Activated naive CD4-positive, alpha-beta T cell treated with anti-CD3 and anti-CD28 coated beads, Interleukin-2, amount 50 U/mL, for 72 hours (primary cell): ENCODE measurements around the gene RFLNA. TPM values are rescaled to one million over a fixed set of nuclear protein-coding genes. Genes with fewer than 3 reads are reported as not detected.
"Not testable (repeated sequence)": the region's sequence is repeated elsewhere in the genome, so short reads cannot be mapped to it uniquely, and the experiment has no call there.

Source experiments
- ATAC-seq, 2 donors: fragments of 150-1000 bp; cut with Tn5 transposase; 2 replicates each; pipeline ENCODE4 v1.10.0; 2021; ENCODE audit warnings: mild to moderate bottlenecking in 2 of 2, moderate library complexity in 2 of 2
- DNase-seq, 2 donors: peaks; one replicate each; pipeline ENCODE4 v3.0.0; 2021 to 2022; ENCODE audit warnings: low spot score in 2 of 2
- H3K27ac Mint-ChIP-seq, 2 donors: one replicate each; pipeline ENCODE4 v1.8.0; 2022; ENCODE audit warnings: mild to moderate bottlenecking in 2 of 2, mixed read lengths in 2 of 2
- H3K36me3 Mint-ChIP-seq, 2 donors: one replicate each; pipeline ENCODE4 v1.8.0; 2022; ENCODE audit warnings: mixed read lengths in 2 of 2
- H3K9me3 Mint-ChIP-seq, 2 donors: one replicate each; pipeline ENCODE4 v1.8.0; 2022; ENCODE audit warnings: mixed read lengths in 2 of 2
- total RNA-seq, 2 donors: library from RNA; stranded (reverse); gene quantifications; one replicate each; pipeline ENCODE4 v1.2.3, GENCODE V29; 2022

Gene RFLNA
- total RNA-seq, 2 donors from 2014 or later: 0.32 TPM; not detected in 1

- DNase-seq: no peak
- H3K36me3 Mint-ChIP-seq: no peaks in the 10 kb centered on the region
- H3K9me3 Mint-ChIP-seq: no peaks in the 10 kb centered on the region
- ATAC-seq: no peak
- H3K27ac Mint-ChIP-seq: no peak overlapping the region
These were observed 3.0 kb downstream of the RFLNA start for GRCh38 chr12:124297856-124298255.

GRCh38 chr12:124298685-124299410 lies 4.0 kb downstream of the RFLNA start:
- H3K9me3 Mint-ChIP-seq: no peaks in the 10 kb centered on the region
- ATAC-seq (no peak), DNase-seq (no peak)
- H3K36me3 Mint-ChIP-seq: no peaks in the 10 kb centered on the region
- no peak overlapping the region for H3K27ac Mint-ChIP-seq

GRCh38 chr12:124299628-124300388 lies 4.9 kb downstream of the RFLNA start:
- Mint-ChIP-seq H3K9me3 (no peaks in the 10 kb centered on the region), H3K36me3 (no peaks in the 10 kb centered on the region), H3K27ac (no peak overlapping the region)
- DNase-seq: no peak
- no peak for ATAC-seq

GRCh38 chr12:124300657-124301056 lies 5.8 kb downstream of the RFLNA start:
- not testable (repeated sequence) for H3K36me3 Mint-ChIP-seq, DNase-seq, ATAC-seq, H3K27ac Mint-ChIP-seq, H3K9me3 Mint-ChIP-seq

GRCh38 chr12:124301084-124301654 lies 6.3 kb downstream of the RFLNA start:
- DNase-seq (no peak), ATAC-seq (no peak)
- Mint-ChIP-seq H3K9me3 (no peaks in the 10 kb centered on the region), H3K27ac (no peak overlapping the region), H3K36me3 (no peaks in the 10 kb centered on the region)

GRCh38 chr12:124302241-124302806 lies 7.4 kb downstream of the RFLNA start:
- no peak for ATAC-seq
- no peak for DNase-seq
- no peak overlapping the region for H3K27ac Mint-ChIP-seq

GRCh38 chr12:124302807-124303578 lies 8.1 kb downstream of the RFLNA start:
- no peak for DNase-seq
- no peaks in the 10 kb centered on the region for H3K9me3 Mint-ChIP-seq
- H3K27ac Mint-ChIP-seq: no peak overlapping the region
- no peaks in the 10 kb centered on the region for H3K36me3 Mint-ChIP-seq
- ATAC-seq: no peak

More at GRCh38 chr12:124302241-124302806, 7.4 kb downstream of the RFLNA start:
- Mint-ChIP-seq H3K9me3 (no peaks in the 10 kb centered on the region), H3K36me3 (no peaks in the 10 kb centered on the region)

GRCh38 chr12:124303579-124304313 lies 8.9 kb downstream of the RFLNA start:
- DNase-seq (no peak), ATAC-seq (no peak)
- no peak overlapping the region for H3K27ac Mint-ChIP-seq

GRCh38 chr12:124304314-124304790 lies 9.5 kb downstream of the RFLNA start:
- Mint-ChIP-seq H3K27ac (no peak overlapping the region), H3K9me3 (no peaks in the 10 kb centered on the region), H3K36me3 (no peaks in the 10 kb centered on the region)
- DNase-seq (no peak), ATAC-seq (no peak)

More at GRCh38 chr12:124303579-124304313, 8.9 kb downstream of the RFLNA start:
- Mint-ChIP-seq H3K36me3 (no peaks in the 10 kb centered on the region), H3K9me3 (no peaks in the 10 kb centered on the region)

GRCh38 chr12:124305136-124305535 lies 10.2 kb downstream of the RFLNA start:
- Mint-ChIP-seq H3K27ac (no peak overlapping the region), H3K9me3 (no peaks in the 10 kb centered on the region), H3K36me3 (no peaks in the 10 kb centered on the region)
- DNase-seq (no peak), ATAC-seq (no peak)

- ATAC-seq (no peak), DNase-seq (no peak)
- Mint-ChIP-seq H3K27ac (no peak overlapping the region), H3K9me3 (no peaks in the 10 kb centered on the region), H3K36me3 (no peaks in the 10 kb centered on the region)
These were observed 11.1 kb downstream of the RFLNA start for GRCh38 chr12:124305776-124306685.

- Mint-ChIP-seq H3K9me3 (no peaks in the 10 kb centered on the region), H3K27ac (no peak overlapping the region), H3K36me3 (no peaks in the 10 kb centered on the region)
- DNase-seq (no peak), ATAC-seq (no peak)
These were observed 12.0 kb downstream of the RFLNA start for GRCh38 chr12:124306686-124307555.

GRCh38 chr12:124307556-124307825 lies 12.6 kb downstream of the RFLNA start:
- ATAC-seq: no peak
- H3K9me3 Mint-ChIP-seq: no peaks in the 10 kb centered on the region
- no peak overlapping the region for H3K27ac Mint-ChIP-seq
- H3K36me3 Mint-ChIP-seq: no peaks in the 10 kb centered on the region
- DNase-seq: no peak

- Mint-ChIP-seq H3K36me3 (no peaks in the 10 kb centered on the region), H3K9me3 (no peaks in the 10 kb centered on the region), H3K27ac (no peak overlapping the region)
- ATAC-seq: no peak
- no peak for DNase-seq
These were observed 13.8 kb downstream of the RFLNA start for GRCh38 chr12:124308741-124309140.
